ENCODE data around the gene MAGI1. TPM values are rescaled to one million over a fixed set of nuclear protein-coding genes. Genes with fewer than 3 reads are reported as not detected.

Gene MAGI1
- total RNA-seq, 4 donors from 2014 or later, result 49.5 to 72.1 (median 67.6) TPM

GRCh38 chr3:65814845-65815578 lies 223.7 kb downstream of the MAGI1 start:
- no peak for DNase-seq
- TF ChIP-seq CTCF (IDR thresholded peaks at IDR 0.05) (no peak), POLR2A (IDR thresholded peaks at IDR 0.05) (no peak)

GRCh38 chr3:65811892-65812291 lies 226.8 kb downstream of the MAGI1 start:
- H3K9me3 ChIP-seq, result no peaks in the 10 kb centered on the region
- no peak for DNase-seq
- H3K4me1 ChIP-seq, result no peaks in the 10 kb centered on the region
- H3K36me3 ChIP-seq, result no peaks in the 10 kb centered on the region
- no peaks in the 10 kb centered on the region for H3K27me3 ChIP-seq
- H3K4me3 ChIP-seq, result no peak overlapping the region
- TF ChIP-seq CTCF (IDR thresholded peaks at IDR 0.05), result no peak
- H3K27ac ChIP-seq, result no peak overlapping the region

More at GRCh38 chr3:65814845-65815578, 223.7 kb downstream of the MAGI1 start:
- H3K4me1 ChIP-seq, result no peaks in the 10 kb centered on the region
- H3K27me3 ChIP-seq, result no peaks in the 10 kb centered on the region
- H3K4me3 ChIP-seq, result no peak overlapping the region
- no peaks in the 10 kb centered on the region for H3K9me3 ChIP-seq
- no peaks in the 10 kb centered on the region for H3K36me3 ChIP-seq
- H3K27ac ChIP-seq, result no peak overlapping the region

DNA sequence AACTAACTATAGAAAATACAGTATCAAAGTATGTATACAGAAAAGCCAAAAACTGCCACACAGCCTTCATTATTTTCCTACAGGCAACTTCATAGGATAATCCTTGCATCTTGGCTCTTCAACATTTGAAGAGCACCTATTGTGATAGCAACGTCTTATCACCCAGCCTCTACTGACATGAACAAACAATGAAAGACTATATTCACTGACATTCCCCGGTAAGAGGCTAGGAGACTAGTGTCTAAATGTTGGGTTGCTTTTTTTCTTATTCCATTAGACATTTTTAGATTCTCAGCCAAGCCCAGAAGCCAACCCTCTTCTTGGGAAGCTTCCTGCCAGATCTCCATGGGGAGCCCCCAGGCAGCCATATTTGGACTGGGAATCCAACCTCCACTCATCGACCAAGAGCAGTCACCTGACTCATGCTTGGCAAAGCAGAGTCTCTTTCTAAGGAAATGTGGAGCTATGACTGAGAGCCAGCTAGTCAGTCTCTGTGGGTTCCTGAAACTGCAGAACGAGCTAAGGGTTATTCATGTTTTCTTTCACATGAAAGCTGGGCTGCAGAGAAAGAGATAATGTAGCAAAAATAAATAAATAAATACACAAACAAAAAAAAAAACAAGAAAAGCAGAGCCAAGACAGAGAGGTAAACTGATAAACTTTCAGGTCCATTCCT lies 227.5 kb downstream of the MAGI1 start:
- Histone ChIP-seq H3K4me1 (no peaks in the 10 kb centered on the region), H3K27me3 (no peaks in the 10 kb centered on the region), H3K36me3 (no peaks in the 10 kb centered on the region), H3K4me3 (no peak overlapping the region), H3K27ac (no peak overlapping the region), H3K9me3 (no peaks in the 10 kb centered on the region)
- TF ChIP-seq POLR2A (IDR thresholded peaks at IDR 0.05) (no peak), CTCF (IDR thresholded peaks at IDR 0.05) (no peak)
- no peak for DNase-seq

DNA sequence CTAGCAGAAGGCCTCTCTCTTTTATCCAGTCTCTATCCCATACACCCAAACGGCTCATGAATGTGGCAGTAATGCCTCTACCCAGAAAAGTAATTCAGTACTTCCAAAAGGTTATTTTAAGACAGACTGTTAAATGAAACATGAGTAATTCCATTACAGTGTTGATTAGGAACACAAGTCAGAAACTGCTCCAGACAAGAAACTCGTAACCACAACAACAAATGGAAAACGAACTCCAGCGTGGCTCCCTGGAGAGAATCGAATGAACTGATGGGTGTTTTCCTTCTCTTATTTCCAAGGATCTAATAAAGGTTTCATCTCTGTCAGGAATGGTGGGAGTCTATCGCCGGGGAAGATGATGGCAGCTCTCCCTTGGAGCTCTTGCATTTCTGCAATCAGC lies 228.4 kb downstream of the MAGI1 start:
- H3K27ac ChIP-seq, result no peak overlapping the region
- H3K9me3 ChIP-seq, result no peaks in the 10 kb centered on the region
- no peaks in the 10 kb centered on the region for H3K27me3 ChIP-seq
- no peak for TF ChIP-seq CTCF (IDR thresholded peaks at IDR 0.05)
- TF ChIP-seq POLR2A (IDR thresholded peaks at IDR 0.05), result no peak
- H3K4me3 ChIP-seq, result no peak overlapping the region
- no peaks in the 10 kb centered on the region for H3K4me1 ChIP-seq
- no peaks in the 10 kb centered on the region for H3K36me3 ChIP-seq
- no peak for DNase-seq

DNA sequence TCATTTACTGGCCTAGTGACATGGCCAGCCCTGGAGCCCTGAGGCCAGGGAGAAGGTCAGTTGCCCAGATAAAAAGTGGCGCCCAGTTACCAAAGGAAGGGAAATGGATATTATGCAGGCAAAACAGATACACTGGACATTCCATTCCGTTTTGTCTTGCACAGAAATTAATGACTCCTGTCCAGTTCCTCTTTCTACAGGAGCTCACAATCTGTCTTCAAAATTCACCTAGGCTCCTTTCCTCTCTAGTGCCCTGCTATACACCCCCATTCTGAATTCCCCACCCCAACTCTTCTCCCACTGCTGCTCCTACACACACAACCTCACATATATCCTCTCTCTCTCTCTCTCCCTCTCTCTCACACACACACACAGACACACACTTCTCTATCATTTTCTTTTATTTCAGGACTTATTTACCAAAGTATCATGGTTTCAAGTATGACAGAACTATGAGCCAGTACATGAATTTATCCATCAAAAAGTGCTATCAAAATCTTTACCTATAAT lies 229.0 kb downstream of the MAGI1 start:
- Histone ChIP-seq H3K4me1 (no peaks in the 10 kb centered on the region), H3K27me3 (no peaks in the 10 kb centered on the region), H3K27ac (no peak overlapping the region), H3K9me3 (no peaks in the 10 kb centered on the region), H3K4me3 (no peak overlapping the region), H3K36me3 (no peaks in the 10 kb centered on the region)
- TF ChIP-seq CTCF (IDR thresholded peaks at IDR 0.05), result no peak
- TF ChIP-seq POLR2A (IDR thresholded peaks at IDR 0.05), result no peak
- no peak for DNase-seq
